IPS-18a (cell line): ENCODE data around the gene RNF112.

Source experiments
- H3K27ac ChIP-seq: one replicate; pipeline ENCODE4 v1.5.1; 2013; ENCODE audit warnings: low read length
- H3K27me3 ChIP-seq: one replicate; pipeline ENCODE4 v1.6.1; 2013; ENCODE audit warnings: mild to moderate bottlenecking, low read length; ENCODE audit not compliant: control insufficient read depth, insufficient read depth
- H3K36me3 ChIP-seq: one replicate; pipeline ENCODE4 v1.6.1; 2013; ENCODE audit warnings: low read depth, low read length; ENCODE audit not compliant: control insufficient read depth
- H3K4me1 ChIP-seq: one replicate; pipeline ENCODE4 v1.6.1; 2013; ENCODE audit warnings: low read depth, low read length; ENCODE audit not compliant: control insufficient read depth
- H3K4me3 ChIP-seq: one replicate; pipeline ENCODE4 v1.5.1; 2013; ENCODE audit warnings: low read length
- H3K9ac ChIP-seq: one replicate; pipeline ENCODE4 v1.6.1; 2013; ENCODE audit warnings: mild to moderate bottlenecking, low read length, moderate library complexity
- H3K9me3 ChIP-seq: one replicate; pipeline ENCODE4 v1.6.1; 2013; ENCODE audit warnings: low read depth, low read length; ENCODE audit not compliant: control insufficient read depth

RNF112 gene

GRCh38 chr17:19368229-19368628, 42.8 kb upstream of the RNF112 start:
- Histone ChIP-seq H3K9ac (no peak overlapping the region), H3K27me3 (no peaks in the 10 kb centered on the region), H3K9me3 (no peaks in the 10 kb centered on the region), H3K36me3 (no peaks in the 10 kb centered on the region), H3K4me3 (no peak overlapping the region), H3K27ac (no peak overlapping the region), H3K4me1 (peaks cover 7% of the 10 kb centered on the region)

- Histone ChIP-seq H3K27ac (no peak overlapping the region), H3K4me1 (peaks cover 6% of the 10 kb centered on the region), H3K36me3 (no peaks in the 10 kb centered on the region), H3K27me3 (no peaks in the 10 kb centered on the region), H3K9ac (no peak overlapping the region), H3K4me3 (no peak overlapping the region), H3K9me3 (no peaks in the 10 kb centered on the region)
These were observed 41.8 kb upstream of the RNF112 start for GRCh38 chr17:19369107-19369778.

- Histone ChIP-seq H3K9me3 (no peaks in the 10 kb centered on the region), H3K27me3 (no peaks in the 10 kb centered on the region), H3K9ac (no peak overlapping the region), H3K27ac (no peak overlapping the region), H3K36me3 (no peaks in the 10 kb centered on the region), H3K4me1 (peaks cover 6% of the 10 kb centered on the region), H3K4me3 (no peak overlapping the region)
These were observed 41.1 kb upstream of the RNF112 start for GRCh38 chr17:19369846-19370492.

- H3K27me3 ChIP-seq, result no peaks in the 10 kb centered on the region
- no peak overlapping the region for H3K4me3 ChIP-seq
- H3K4me1 ChIP-seq, result peaks cover 6% of the 10 kb centered on the region
- H3K9me3 ChIP-seq, result no peaks in the 10 kb centered on the region
- no peak overlapping the region for H3K27ac ChIP-seq
- H3K9ac ChIP-seq, result no peak overlapping the region
- no peaks in the 10 kb centered on the region for H3K36me3 ChIP-seq
These were observed 40.5 kb upstream of the RNF112 start for GRCh38 chr17:19370493-19370960.

GRCh38 chr17:19371259-19372010, 39.6 kb upstream of the RNF112 start:
- no peaks in the 10 kb centered on the region for H3K9me3 ChIP-seq
- no peak overlapping the region for H3K4me3 ChIP-seq
- no peaks in the 10 kb centered on the region for H3K27me3 ChIP-seq
- H3K9ac ChIP-seq, result no peak overlapping the region
- no peak overlapping the region for H3K27ac ChIP-seq
- H3K36me3 ChIP-seq, result no peaks in the 10 kb centered on the region
- H3K4me1 ChIP-seq, result peaks cover 6% of the 10 kb centered on the region

- Histone ChIP-seq H3K4me1 (peaks cover 8% of the 10 kb centered on the region), H3K9ac (no peak overlapping the region), H3K36me3 (no peaks in the 10 kb centered on the region), H3K27ac (no peak overlapping the region), H3K4me3 (no peak overlapping the region), H3K9me3 (no peaks in the 10 kb centered on the region), H3K27me3 (no peaks in the 10 kb centered on the region)
These were observed 39.0 kb upstream of the RNF112 start for GRCh38 chr17:19372011-19372370.

- no peak overlapping the region for H3K4me3 ChIP-seq
These were observed 38.6 kb upstream of the RNF112 start for GRCh38 chr17:19372439-19372838.

GRCh38 chr17:19372866-19373504, 38.0 kb upstream of the RNF112 start:
- Histone ChIP-seq H3K27ac (no peak overlapping the region), H3K36me3 (no peaks in the 10 kb centered on the region), H3K4me3 (no peak overlapping the region), H3K9ac (no peak overlapping the region), H3K9me3 (no peaks in the 10 kb centered on the region), H3K4me1 (peaks cover 10% of the 10 kb centered on the region), H3K27me3 (no peaks in the 10 kb centered on the region)

More at GRCh38 chr17:19372439-19372838, 38.6 kb upstream of the RNF112 start:
- peaks cover 10% of the 10 kb centered on the region for H3K4me1 ChIP-seq
- no peak overlapping the region for H3K27ac ChIP-seq
- H3K9ac ChIP-seq, result no peak overlapping the region
- H3K9me3 ChIP-seq, result no peaks in the 10 kb centered on the region
- H3K27me3 ChIP-seq, result no peaks in the 10 kb centered on the region
- H3K36me3 ChIP-seq, result no peaks in the 10 kb centered on the region

GRCh38 chr17:19374136-19374535, 36.9 kb upstream of the RNF112 start:
- H3K27me3 ChIP-seq, result no peaks in the 10 kb centered on the region
- H3K4me3 ChIP-seq, result no peak overlapping the region
- H3K4me1 ChIP-seq, result peaks cover 10% of the 10 kb centered on the region
- H3K36me3 ChIP-seq, result no peaks in the 10 kb centered on the region
- H3K27ac ChIP-seq, result no peak overlapping the region
- H3K9me3 ChIP-seq, result no peaks in the 10 kb centered on the region
- H3K9ac ChIP-seq, result no peak overlapping the region

- Histone ChIP-seq H3K4me1 (peaks cover 10% of the 10 kb centered on the region), H3K4me3 (no peak overlapping the region), H3K27me3 (no peaks in the 10 kb centered on the region)
These were observed 35.3 kb upstream of the RNF112 start for GRCh38 chr17:19375732-19376131.

GRCh38 chr17:19376811-19377210, 34.2 kb upstream of the RNF112 start:
- Histone ChIP-seq H3K27me3 (no peaks in the 10 kb centered on the region), H3K4me3 (peak overlapping the region; percentile 98), H3K4me1 (peaks cover 10% of the 10 kb centered on the region), H3K9ac (peak overlapping the region; percentile 86), H3K9me3 (no peaks in the 10 kb centered on the region), H3K36me3 (peaks cover 23% of the 10 kb centered on the region), H3K27ac (peak overlapping the region; percentile 69)

More at GRCh38 chr17:19375732-19376131, 35.3 kb upstream of the RNF112 start:
- H3K27ac ChIP-seq, result no peak overlapping the region
- no peak overlapping the region for H3K9ac ChIP-seq
- no peaks in the 10 kb centered on the region for H3K9me3 ChIP-seq
- peaks cover 14% of the 10 kb centered on the region for H3K36me3 ChIP-seq
